HG02763 (cell line): ENCODE measurements around the gene NHP2.
"Not testable (repeated sequence)": the region's sequence is repeated elsewhere in the genome, so short reads cannot be mapped to it uniquely, and the experiment has no call there.

Source experiments
- ATAC-seq: cut with Tn5 transposase; IDR thresholded peaks from one replicate; pipeline ENCODE4 v1.9.1; 2021; ENCODE audit warnings: mild to moderate bottlenecking, moderate library complexity; ENCODE audit not compliant: unreplicated experiment

Gene NHP2

GRCh38 chr5:178131446-178131996 lies 22.2 kb downstream of the NHP2 start:
- no peak for ATAC-seq

- ATAC-seq: peak; percentile 90
Measured at GRCh38 chr5:178130576-178131445, 22.9 kb downstream of the NHP2 start, which contains the start of gene RMND5B. Gene RMND5B (plus strand): TSS chr5:178131014. CDS start chr5:178138120, 7,106 bp downstream.

- ATAC-seq: not testable (repeated sequence)
Measured at GRCh38 chr5:178130234-178130575, 23.5 kb downstream of the NHP2 start.

GRCh38 chr5:178129296-178129695 lies 24.4 kb downstream of the NHP2 start:
- ATAC-seq: no peak

- ATAC-seq: not testable (repeated sequence)
Measured at GRCh38 chr5:178127300-178128009, 26.2 kb downstream of the NHP2 start.

GRCh38 chr5:178126556-178126955 lies 27.1 kb downstream of the NHP2 start:
- no peak for ATAC-seq

- no peak for ATAC-seq
Measured at GRCh38 chr5:178125253-178125906, 28.3 kb downstream of the NHP2 start.

- ATAC-seq: no peak
Measured at GRCh38 chr5:178123966-178124925, 29.4 kb downstream of the NHP2 start.

GRCh38 chr5:178123094-178123965 lies 30.4 kb downstream of the NHP2 start:
- ATAC-seq: no peak

GRCh38 chr5:178122346-178122745 lies 31.3 kb downstream of the NHP2 start:
- ATAC-seq: no peak

- no peak for ATAC-seq
Measured at GRCh38 chr5:178121391-178122276, 32.1 kb downstream of the NHP2 start.

GRCh38 chr5:178120607-178121357 lies 32.9 kb downstream of the NHP2 start:
- peak; percentile 73 for ATAC-seq

- no peak for ATAC-seq
Measured at GRCh38 chr5:178119915-178120606, 33.6 kb downstream of the NHP2 start.

GRCh38 chr5:178117923-178118701 lies 35.6 kb downstream of the NHP2 start:
- no peak for ATAC-seq

GRCh38 chr5:178116143-178116885 lies 37.4 kb downstream of the NHP2 start:
- ATAC-seq: peak; percentile 28

- ATAC-seq: no peak
Measured at GRCh38 chr5:178115814-178116142, 37.9 kb downstream of the NHP2 start.
